DMS53 treated with DMSO at 0.1 percent for 48 hours (cell line): ENCODE measurements around the gene PCIF1.

ENCODE experiments used
- DNase-seq: peaks from one replicate; lab custom pipeline; 2025; ENCODE audit not compliant: unreplicated experiment; lab: John Stamatoyannopoulos, UW

The PCIF1 gene

GRCh38 chr20:45904583-45905504 is 29.6 kb upstream of the PCIF1 start:
- DNase-seq, result no peak

- no peak for DNase-seq
Measured at GRCh38 chr20:45905505-45906079, 28.9 kb upstream of the PCIF1 start.

DNA sequence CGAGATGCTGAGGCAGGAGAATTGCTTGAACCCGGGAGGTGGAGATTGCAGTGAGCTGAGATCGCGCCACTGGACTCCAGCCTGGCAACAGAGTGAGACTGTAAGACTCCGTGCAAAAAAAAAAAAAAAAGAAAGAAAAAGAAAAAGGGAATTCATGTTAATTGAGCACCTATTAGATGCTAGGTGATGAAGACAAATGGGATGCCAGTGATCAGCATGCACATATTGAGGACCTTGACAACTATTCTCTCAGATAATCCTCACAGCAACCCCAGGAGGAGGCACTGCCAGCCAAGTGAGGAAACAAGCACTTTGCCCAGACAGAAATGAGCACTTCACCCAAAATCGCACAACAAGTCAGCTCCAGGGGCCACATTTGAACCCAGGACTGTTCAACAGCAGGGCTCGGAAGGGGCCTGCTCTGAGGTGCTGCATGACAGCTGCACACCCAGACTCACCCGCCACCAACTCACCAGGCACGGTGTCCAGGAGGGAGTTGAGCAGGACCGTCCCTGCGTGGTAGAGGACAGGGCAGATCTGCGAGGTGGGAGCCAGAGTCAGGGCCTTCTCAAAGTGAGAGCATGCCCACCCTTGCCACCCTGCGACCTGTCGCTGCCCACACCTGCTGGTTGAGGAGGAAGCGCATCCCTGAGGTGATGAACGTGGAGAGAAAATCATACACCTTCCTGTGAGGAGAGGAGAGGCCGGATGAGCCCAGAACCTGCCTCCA is 27.1 kb upstream of the PCIF1 start:
- DNase-seq, result no peak

DNA sequence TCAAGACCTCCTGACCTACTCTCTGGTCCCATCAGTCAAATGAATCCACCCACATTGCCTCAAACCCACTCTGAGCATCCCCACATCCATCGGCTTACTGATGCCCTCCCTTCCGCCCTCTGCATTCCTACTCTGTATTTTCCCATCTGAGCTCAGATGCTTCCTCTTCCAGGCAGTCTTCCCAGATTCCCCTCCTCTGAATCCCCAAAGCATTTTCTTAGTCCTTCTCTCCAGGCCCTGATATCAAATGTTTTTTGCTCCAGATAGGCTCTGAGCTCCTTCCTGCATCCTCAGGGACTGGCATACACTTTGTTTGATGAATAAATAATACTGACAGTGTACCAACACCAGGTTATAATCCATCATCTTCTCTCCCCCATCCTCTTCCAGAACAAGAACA is 26.4 kb upstream of the PCIF1 start:
- DNase-seq, result no peak

DNA sequence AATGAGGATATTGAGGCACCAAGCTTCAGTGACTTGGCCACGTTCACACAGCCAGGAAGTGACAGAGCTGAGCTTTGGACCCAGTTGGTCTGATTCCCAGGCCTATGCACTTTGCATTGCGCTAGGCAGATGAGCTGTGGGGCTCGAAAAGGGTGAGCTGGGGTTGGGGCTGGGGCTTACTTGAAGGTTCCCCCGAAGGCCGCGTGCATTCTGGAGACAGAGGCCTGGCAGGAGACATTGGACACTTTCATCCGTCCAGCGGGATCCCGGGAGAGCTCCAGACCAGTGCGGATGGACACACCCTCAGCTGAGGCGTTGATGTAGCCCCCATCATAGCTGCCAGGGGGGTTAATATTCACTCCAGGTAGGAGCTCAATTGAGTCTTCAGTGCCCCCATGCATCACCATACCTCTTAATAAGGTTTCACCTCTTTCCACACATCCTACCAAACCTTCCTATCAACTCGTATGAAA is 25.1 kb upstream of the PCIF1 start:
- DNase-seq, result no peak

DNA sequence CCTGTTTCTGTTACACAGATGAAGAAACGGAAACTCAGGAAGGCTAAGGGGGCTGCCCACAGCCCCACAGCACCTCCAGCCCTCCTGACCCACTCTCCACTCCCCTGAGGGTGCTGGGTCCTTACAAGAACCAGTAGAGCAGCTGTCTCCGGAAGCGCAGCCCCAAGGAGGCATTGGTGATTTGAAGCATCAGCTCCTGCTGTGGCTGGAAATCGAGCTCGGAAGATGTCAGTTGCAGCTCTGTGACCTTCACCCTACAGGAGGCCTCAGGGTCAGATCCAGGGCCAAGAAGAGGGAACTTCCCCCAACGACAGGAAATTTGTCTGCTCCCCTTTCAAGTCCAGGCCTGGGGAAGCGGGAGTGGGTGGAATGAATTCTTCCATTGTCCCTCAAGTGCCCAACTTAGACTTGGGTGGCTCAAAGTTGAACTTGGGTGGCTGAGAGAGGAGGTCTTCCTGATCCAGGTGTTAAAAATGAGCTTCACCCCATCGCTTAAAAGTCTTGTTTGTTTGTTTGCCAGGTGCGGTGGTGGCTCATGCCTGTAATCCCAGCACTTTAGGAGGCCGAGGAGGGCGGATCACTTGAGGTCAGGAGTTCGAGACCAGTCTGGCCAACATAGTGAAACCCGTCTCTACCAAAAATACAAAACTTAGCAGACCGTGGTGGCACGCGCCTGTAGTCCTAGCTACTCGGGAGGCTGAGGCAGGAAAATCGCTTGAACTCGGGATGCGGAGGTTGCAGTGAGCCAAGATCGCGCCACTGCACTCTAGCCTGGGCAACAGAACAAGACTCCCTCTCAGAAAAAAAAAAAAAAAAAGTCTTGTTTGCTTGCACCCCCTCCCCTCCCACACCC is 24.4 kb upstream of the PCIF1 start:
- DNase-seq, result no peak

- peak; percentile 83 for DNase-seq
Measured at GRCh38 chr20:45910670-45911485, 23.6 kb upstream of the PCIF1 start.

DNA sequence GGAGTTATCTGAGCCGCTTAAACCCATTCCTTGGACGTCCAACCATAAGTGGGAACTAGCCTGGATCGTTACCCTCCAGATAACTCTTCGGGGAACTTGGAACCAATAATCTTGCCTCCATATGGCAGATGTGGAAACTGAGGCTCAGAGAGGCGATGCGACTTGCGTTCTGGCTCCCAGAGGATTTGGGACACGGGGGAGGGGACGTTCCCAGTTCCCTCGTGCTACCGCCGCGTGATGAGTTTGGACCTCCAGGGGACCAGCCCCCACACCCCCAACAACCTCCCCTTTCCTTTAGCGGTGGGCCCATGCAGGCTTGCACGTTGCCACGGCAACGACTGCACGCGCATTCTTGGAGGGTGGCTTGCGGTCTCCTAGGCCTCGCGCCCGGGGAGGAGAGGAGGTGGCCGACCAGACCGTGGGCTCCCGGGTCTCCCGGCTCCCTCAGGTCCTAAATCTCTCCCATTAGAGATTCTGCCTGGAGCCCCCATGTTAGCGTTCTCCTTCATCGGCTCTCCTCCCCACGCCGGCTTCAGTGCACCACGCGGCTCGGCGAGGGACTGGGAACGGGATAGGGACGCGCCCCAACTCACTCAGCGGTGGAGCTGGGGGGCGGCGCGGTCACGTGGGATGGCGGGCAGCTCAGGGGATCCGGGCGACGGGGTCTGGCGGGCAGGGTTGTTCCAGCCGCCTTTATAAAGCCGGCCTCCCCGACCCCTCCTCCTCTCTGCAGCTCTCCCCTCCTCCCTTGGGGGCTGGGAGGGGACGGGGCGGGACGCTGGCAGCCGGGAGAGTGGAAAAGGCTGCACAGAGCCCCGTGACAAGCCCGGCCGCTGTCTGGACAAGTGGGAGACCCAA is 22.8 kb upstream of the PCIF1 start, which contains the start of gene PLTP:
TSS of gene PLTP (minus strand) at position 670 of the 858 bp plus-strand sequence. CDS start 703 bp downstream, outside the sequence.
- no peak for DNase-seq

DNA sequence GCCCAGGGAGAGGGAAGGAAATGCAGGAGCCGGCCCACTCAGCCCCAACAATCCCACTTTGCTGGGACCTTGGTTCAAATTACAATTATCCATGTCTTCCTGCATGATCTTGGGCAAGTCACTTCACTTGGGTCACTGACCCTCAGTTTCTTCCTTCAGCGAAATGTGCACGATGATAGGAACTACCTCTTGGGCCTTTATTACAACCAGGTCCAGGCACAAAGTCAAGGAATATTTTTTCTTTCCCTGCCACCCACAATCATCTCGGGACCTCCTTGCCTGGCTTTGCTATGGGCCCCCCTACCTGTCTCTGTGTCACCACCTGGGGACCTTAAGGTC is 22.2 kb upstream of the PCIF1 start:
- no peak for DNase-seq

- DNase-seq, result no peak
Measured at GRCh38 chr20:45913116-45913515, 21.4 kb upstream of the PCIF1 start.

- DNase-seq, result no peak
Measured at GRCh38 chr20:45917790-45918141, 16.7 kb upstream of the PCIF1 start.

GRCh38 chr20:45918182-45918737 is 16.2 kb upstream of the PCIF1 start:
- DNase-seq, result no peak

DNA sequence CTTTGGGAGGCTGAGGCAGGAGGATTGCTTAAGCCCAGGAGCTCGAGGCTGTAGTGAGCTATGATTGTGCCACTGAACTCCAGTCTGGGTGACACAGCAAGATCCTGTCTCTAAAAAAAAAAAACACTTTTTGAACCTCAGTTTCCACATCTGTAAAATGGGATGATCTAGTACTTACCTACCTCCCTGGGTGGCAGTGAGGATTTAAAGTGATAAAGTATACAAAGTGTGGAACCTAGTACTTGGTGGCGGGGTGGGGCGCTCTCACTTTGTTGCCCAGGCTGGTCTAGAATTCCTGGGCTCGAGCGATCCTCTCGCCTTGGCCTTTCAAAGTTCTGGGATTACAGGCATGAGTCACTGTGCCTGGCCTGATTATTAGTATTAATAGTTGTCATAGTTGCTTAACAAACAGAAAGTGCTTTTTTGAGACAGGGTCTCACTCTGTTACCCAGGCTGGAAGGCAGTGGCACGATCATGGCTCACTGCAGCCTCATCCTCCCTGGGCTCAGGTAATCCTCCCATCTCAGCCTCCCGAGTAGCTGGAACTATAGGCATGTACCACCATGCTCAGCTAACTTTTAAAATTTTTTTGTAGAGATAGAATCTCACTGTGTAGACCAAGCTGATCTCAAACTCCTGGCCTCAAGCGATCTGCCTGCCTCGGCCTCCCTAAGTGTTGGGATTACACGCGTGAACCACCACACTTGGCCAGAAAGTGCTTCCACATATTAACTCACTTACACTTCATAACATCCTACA is 15.5 kb upstream of the PCIF1 start:
- no peak for DNase-seq

GRCh38 chr20:45919542-45920399 is 14.7 kb upstream of the PCIF1 start:
- DNase-seq, result no peak

DNA sequence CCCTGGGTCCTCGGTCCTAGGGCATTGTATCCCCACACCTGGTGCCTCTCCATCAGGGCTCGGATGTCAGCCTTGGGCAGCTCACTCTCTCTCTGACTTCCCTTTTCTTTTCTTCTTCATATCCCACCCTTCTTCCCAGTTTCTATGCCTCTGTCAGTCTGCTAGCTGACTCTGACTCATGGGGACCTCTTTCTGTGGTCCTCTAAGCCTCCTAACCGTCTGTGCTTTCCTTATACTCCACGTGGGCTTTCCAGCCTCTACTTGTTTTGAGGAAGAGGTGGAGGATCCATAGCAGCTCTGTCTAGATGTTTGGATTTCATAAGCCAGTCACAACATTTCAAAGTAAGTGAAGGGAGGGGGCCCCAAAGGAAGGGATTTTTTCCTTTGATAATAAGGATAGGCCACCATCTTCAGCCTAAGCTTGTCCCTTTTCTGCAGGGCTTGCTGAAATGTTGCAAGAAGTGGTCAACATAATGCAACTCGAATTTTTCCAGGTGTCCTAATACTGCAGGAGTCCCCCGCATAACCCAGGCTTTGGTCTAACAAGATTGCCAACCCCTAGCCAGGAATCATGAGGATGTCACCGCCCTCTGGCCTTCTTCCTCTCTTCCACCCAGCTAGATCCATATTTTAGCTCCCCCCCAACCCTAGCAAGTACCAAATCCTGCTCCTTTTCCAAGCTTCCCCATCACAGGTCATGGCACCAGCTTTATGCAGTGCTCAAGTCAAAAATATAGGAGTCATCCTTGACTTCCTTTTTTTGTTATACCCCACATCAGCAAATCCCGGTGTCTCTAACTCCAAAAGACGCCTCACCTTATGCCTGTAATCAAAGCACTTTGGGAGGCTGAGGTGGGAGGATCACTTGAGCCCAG is 13.8 kb upstream of the PCIF1 start:
- DNase-seq, result no peak
